GM23338 (cell line): ENCODE results near the gene ADD1.

Experiments
- CREB1 ChIP-seq: fragments of 250-450 bp; sonication (Bioruptor Pico); IDR thresholded peaks from 2 replicates; pipeline ENCODE4 v1.5.0; 2020; ENCODE audit warnings: low read depth, mild to moderate bottlenecking, moderate library complexity
- EZH2 ChIP-seq: fragments of 200-600 bp; sonication (generic); IDR thresholded peaks from one replicate; pipeline ENCODE4 v1.8.0; 2017; ENCODE audit warnings: antibody characterized with exemption, mild to moderate bottlenecking, low read depth; ENCODE audit not compliant: unreplicated experiment
- EZH2phosphoT487 ChIP-seq: fragments of 200-600 bp; sonication (generic); IDR thresholded peaks from one replicate; pipeline ENCODE4 v1.8.1; 2018; ENCODE audit warnings: antibody characterized with exemption; ENCODE audit not compliant: unreplicated experiment
- JUNB ChIP-seq: IDR thresholded peaks from one replicate; pipeline ENCODE4 v1.6.1; 2016; ENCODE audit warnings: antibody characterized with exemption; ENCODE audit not compliant: unreplicated experiment
- NANOG ChIP-seq: IDR thresholded peaks from 2 replicates; pipeline ENCODE4 v1.6.1; 2016; ENCODE audit warnings: antibody characterized with exemption, borderline replicate concordance
- POLR2AphosphoS5 ChIP-seq: IDR thresholded peaks from 2 replicates; pipeline ENCODE4 v1.6.1; 2016; ENCODE audit warnings: antibody characterized with exemption, low read depth
- STAT1 ChIP-seq: IDR thresholded peaks from one replicate; pipeline ENCODE4 v1.6.1; 2016; ENCODE audit warnings: antibody characterized with exemption; ENCODE audit not compliant: unreplicated experiment
- ZNF331 ChIP-seq: fragments of 250-450 bp; sonication (Bioruptor Pico); IDR thresholded peaks from 2 replicates; pipeline ENCODE4 v1.5.0; 2020; ENCODE audit warnings: low read depth, mild to moderate bottlenecking, moderate library complexity
- TF ChIP-seq, protein P1 (sequence below), 2 experiments: fragments of 200-600 bp in 1 of 2; sonication (generic) in 1 of 2; conservative IDR thresholded peaks; 2 replicates each; pipeline versions ENCODE4 v1.5.1 to v1.6.1; 2016 to 2017; ENCODE audit warnings: antibody characterized with exemption in 2 of 2, low read depth in 2 of 2, mild to moderate bottlenecking in 2 of 2, moderate library complexity in 1 of 2
- TF ChIP-seq, protein P2 (sequence below): IDR thresholded peaks from one replicate; pipeline ENCODE4 v1.6.1; 2018; ENCODE audit warnings: antibody characterized with exemption; ENCODE audit not compliant: unreplicated experiment
- TF ChIP-seq, protein P3 (sequence below): IDR thresholded peaks from 2 replicates; pipeline ENCODE4 v1.6.1; 2016; ENCODE audit warnings: antibody characterized with exemption

DNA sequence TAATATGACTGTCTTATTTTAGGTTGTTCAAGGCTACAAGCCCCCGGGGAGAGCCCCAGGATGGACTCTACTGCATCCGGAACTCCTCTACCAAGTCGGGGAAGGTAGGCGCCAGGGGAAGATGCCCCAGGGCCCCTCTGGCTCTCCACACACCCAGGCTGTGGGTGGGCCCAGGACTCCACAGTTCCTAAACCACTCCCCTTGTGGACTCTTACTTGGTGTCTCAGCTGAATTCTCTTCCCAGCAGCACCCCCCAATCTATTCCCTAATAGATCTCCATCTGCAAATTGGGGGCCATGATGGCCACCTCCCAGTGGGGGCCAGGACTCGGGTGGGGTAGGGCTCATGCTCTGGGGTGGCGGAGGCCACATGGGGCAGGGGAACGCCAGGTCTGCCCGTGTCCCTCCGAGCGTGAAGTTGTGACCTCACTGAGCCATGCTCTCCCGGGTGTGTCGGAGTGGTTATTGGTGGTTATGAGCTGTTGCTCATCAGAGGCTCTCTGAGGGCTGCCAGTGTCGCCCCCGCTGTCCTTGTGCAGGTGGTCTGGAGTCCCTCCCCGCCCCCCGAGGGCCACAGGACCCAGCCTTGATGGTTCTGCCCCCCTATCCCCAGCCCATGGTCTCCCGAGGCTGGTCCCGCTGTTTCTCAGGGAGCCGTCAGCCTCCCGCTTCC is 11.2 kb upstream of the ADD1 start:
- TF ChIP-seq CREB1 (CRISPR knock-in tag) (no peak), POLR2AphosphoS5 (no peak), EZH2 (no peak), EZH2phosphoT487 (no peak), STAT1 (no peak), JUNB (no peak), ZNF331 (no peak), NANOG (no peak)
- TF ChIP-seq, protein P1, sequence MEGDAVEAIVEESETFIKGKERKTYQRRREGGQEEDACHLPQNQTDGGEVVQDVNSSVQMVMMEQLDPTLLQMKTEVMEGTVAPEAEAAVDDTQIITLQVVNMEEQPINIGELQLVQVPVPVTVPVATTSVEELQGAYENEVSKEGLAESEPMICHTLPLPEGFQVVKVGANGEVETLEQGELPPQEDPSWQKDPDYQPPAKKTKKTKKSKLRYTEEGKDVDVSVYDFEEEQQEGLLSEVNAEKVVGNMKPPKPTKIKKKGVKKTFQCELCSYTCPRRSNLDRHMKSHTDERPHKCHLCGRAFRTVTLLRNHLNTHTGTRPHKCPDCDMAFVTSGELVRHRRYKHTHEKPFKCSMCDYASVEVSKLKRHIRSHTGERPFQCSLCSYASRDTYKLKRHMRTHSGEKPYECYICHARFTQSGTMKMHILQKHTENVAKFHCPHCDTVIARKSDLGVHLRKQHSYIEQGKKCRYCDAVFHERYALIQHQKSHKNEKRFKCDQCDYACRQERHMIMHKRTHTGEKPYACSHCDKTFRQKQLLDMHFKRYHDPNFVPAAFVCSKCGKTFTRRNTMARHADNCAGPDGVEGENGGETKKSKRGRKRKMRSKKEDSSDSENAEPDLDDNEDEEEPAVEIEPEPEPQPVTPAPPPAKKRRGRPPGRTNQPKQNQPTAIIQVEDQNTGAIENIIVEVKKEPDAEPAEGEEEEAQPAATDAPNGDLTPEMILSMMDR (conservative IDR thresholded peaks at IDR 0.05; ENCODE audit: low read depth in 2 of 2): no peak
- TF ChIP-seq, protein P2, sequence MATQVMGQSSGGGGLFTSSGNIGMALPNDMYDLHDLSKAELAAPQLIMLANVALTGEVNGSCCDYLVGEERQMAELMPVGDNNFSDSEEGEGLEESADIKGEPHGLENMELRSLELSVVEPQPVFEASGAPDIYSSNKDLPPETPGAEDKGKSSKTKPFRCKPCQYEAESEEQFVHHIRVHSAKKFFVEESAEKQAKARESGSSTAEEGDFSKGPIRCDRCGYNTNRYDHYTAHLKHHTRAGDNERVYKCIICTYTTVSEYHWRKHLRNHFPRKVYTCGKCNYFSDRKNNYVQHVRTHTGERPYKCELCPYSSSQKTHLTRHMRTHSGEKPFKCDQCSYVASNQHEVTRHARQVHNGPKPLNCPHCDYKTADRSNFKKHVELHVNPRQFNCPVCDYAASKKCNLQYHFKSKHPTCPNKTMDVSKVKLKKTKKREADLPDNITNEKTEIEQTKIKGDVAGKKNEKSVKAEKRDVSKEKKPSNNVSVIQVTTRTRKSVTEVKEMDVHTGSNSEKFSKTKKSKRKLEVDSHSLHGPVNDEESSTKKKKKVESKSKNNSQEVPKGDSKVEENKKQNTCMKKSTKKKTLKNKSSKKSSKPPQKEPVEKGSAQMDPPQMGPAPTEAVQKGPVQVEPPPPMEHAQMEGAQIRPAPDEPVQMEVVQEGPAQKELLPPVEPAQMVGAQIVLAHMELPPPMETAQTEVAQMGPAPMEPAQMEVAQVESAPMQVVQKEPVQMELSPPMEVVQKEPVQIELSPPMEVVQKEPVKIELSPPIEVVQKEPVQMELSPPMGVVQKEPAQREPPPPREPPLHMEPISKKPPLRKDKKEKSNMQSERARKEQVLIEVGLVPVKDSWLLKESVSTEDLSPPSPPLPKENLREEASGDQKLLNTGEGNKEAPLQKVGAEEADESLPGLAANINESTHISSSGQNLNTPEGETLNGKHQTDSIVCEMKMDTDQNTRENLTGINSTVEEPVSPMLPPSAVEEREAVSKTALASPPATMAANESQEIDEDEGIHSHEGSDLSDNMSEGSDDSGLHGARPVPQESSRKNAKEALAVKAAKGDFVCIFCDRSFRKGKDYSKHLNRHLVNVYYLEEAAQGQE: no peak
- TF ChIP-seq, protein P3, sequence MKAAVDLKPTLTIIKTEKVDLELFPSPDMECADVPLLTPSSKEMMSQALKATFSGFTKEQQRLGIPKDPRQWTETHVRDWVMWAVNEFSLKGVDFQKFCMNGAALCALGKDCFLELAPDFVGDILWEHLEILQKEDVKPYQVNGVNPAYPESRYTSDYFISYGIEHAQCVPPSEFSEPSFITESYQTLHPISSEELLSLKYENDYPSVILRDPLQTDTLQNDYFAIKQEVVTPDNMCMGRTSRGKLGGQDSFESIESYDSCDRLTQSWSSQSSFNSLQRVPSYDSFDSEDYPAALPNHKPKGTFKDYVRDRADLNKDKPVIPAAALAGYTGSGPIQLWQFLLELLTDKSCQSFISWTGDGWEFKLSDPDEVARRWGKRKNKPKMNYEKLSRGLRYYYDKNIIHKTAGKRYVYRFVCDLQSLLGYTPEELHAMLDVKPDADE: no peak
